Smooth muscle cell (in vitro differentiated cells): ENCODE results near the gene CCRL2. TPM values are rescaled to one million over a fixed set of nuclear protein-coding genes. Genes with fewer than 3 reads are reported as not detected.

Source experiments
- DNase-seq: peaks from one replicate; lab custom pipeline; 2025; ENCODE audit not compliant: unreplicated experiment; lab: John Stamatoyannopoulos, UW
- H2AFZ ChIP-seq: fragments of 200-600 bp; sonication (generic); 2 replicates; pipeline ENCODE4 v1.6.0; 2016; ENCODE audit warnings: antibody characterized with exemption, low read depth, mild to moderate bottlenecking
- H3F3A ChIP-seq: fragments of 200-600 bp; sonication (generic); 2 replicates; pipeline ENCODE4 v1.6.0; 2017; ENCODE audit warnings: antibody characterized with exemption, low read depth
- H3K27ac ChIP-seq: fragments of 200-600 bp; sonication (generic); 2 replicates; pipeline ENCODE4 v1.5.1; 2016; ENCODE audit warnings: low read depth, mild to moderate bottlenecking
- H3K27me3 ChIP-seq: fragments of 200-600 bp; sonication (generic); 2 replicates; pipeline ENCODE4 v1.6.1; 2016; ENCODE audit warnings: low read depth, mild to moderate bottlenecking
- H3K36me3 ChIP-seq: fragments of 200-600 bp; sonication (generic); 2 replicates; pipeline ENCODE4 v1.5.1; 2016; ENCODE audit warnings: low read depth
- H3K4me1 ChIP-seq: fragments of 200-600 bp; sonication (generic); 2 replicates; pipeline ENCODE4 v1.5.1; 2016; ENCODE audit warnings: low read depth
- H3K4me2 ChIP-seq: fragments of 200-600 bp; sonication (generic); 2 replicates; pipeline ENCODE4 v1.6.0; 2016; ENCODE audit warnings: mild to moderate bottlenecking
- H3K4me3 ChIP-seq: fragments of 200-600 bp; sonication (generic); 2 replicates; pipeline ENCODE4 v1.5.1; 2016; ENCODE audit warnings: mild to moderate bottlenecking
- H3K79me2 ChIP-seq: fragments of 200-600 bp; sonication (generic); 2 replicates; pipeline ENCODE4 v1.6.0; 2016; ENCODE audit warnings: low read depth, mild to moderate bottlenecking
- H3K9ac ChIP-seq: fragments of 200-600 bp; sonication (generic); 2 replicates; pipeline ENCODE4 v1.6.0; 2016; ENCODE audit warnings: low read depth
- H3K9me3 ChIP-seq: fragments of 200-600 bp; sonication (generic); replicated peaks from 2 replicates; pipeline ENCODE4 v1.5.1; 2016; ENCODE audit warnings: low read depth
- H4K20me1 ChIP-seq: fragments of 200-600 bp; sonication (generic); 2 replicates; pipeline ENCODE4 v1.6.0; 2016; ENCODE audit warnings: low read depth
- CTCF ChIP-seq: fragments of 200-600 bp; sonication (generic); IDR thresholded peaks from 2 replicates; pipeline ENCODE4 v1.5.1; 2017; ENCODE audit warnings: borderline replicate concordance, mild to moderate bottlenecking, antibody characterized with exemption; ENCODE audit not compliant: insufficient read depth, poor library complexity, severe bottlenecking
- WGBS: methylation state at CpG from one replicate; pipeline ENCODE4 v1.1.7; 2016; ENCODE audit warnings: low lambda C conversion rate; 5-methylcytosine and 5-hydroxymethylcytosine counted together
- polyA plus RNA-seq: library from polyadenylated mRNA; unstranded; fragments of >200 nt; fragmentation: Nextera tagmentation; extraction: Ambion mirVana; gene quantifications from 2 replicates; pipeline ENCODE4 v1.2.1, GENCODE V29; 2016
- total RNA-seq: library from RNA; depleted of rRNA; stranded (reverse); fragments of >200 nt; gene quantifications from 2 replicates; pipeline ENCODE4 v1.2.3, GENCODE V29; 2014

CCRL2 gene
- total and polyA plus RNA-seq, 2 experiments from 2014 or later: not detected

GRCh38 chr3:46398186-46398955 is 8.7 kb upstream of the CCRL2 start:
- Histone ChIP-seq H3K79me2 (no peaks in the 10 kb centered on the region), H3K4me2 (peak overlapping the region; percentile 5), H3K27me3 (peaks cover 75% of the 10 kb centered on the region), H3K4me1 (no peaks in the 10 kb centered on the region), H2AFZ (no peak overlapping the region), H3K27ac (no peak overlapping the region), H3K4me3 (no peak overlapping the region), H3K9me3 (no peaks in the 10 kb centered on the region), H3F3A (peaks cover 3% of the 10 kb centered on the region), H3K9ac (no peak overlapping the region), H3K36me3 (no peaks in the 10 kb centered on the region), H4K20me1 (peaks cover 7% of the 10 kb centered on the region)
- no peak for DNase-seq
- TF ChIP-seq CTCF: no peak
- WGBS: 86% methylated on average over 6 of the region's 6 CpGs

GRCh38 chr3:46399098-46399497 is 8.0 kb upstream of the CCRL2 start:
- H3F3A ChIP-seq: peaks cover 3% of the 10 kb centered on the region
- no peak overlapping the region for H3K4me3 ChIP-seq
- H3K27ac ChIP-seq: peak overlapping the region; percentile 33
- peak overlapping the region; percentile 5 for H3K4me2 ChIP-seq
- H3K27me3 ChIP-seq: peaks cover 76% of the 10 kb centered on the region
- 25% methylated on average over 2 of the region's 2 CpGs for WGBS
- H3K9ac ChIP-seq: no peak overlapping the region
- no peaks in the 10 kb centered on the region for H3K79me2 ChIP-seq
- no peaks in the 10 kb centered on the region for H3K9me3 ChIP-seq
- no peaks in the 10 kb centered on the region for H3K36me3 ChIP-seq
- TF ChIP-seq CTCF: no peak
- H3K4me1 ChIP-seq: no peaks in the 10 kb centered on the region
- no peak overlapping the region for H2AFZ ChIP-seq
- no peak for DNase-seq
- peaks cover 7% of the 10 kb centered on the region for H4K20me1 ChIP-seq

GRCh38 chr3:46399557-46399956 is 7.5 kb upstream of the CCRL2 start:
- Histone ChIP-seq H3K4me1 (no peaks in the 10 kb centered on the region), H3K4me2 (peak overlapping the region; percentile 5), H3K27me3 (peaks cover 76% of the 10 kb centered on the region), H3F3A (peaks cover 3% of the 10 kb centered on the region), H4K20me1 (peaks cover 7% of the 10 kb centered on the region), H3K79me2 (no peaks in the 10 kb centered on the region), H2AFZ (no peak overlapping the region), H3K9ac (no peak overlapping the region), H3K9me3 (no peaks in the 10 kb centered on the region), H3K4me3 (no peak overlapping the region), H3K27ac (peak overlapping the region; percentile 33), H3K36me3 (no peaks in the 10 kb centered on the region)
- TF ChIP-seq CTCF: no peak
- 19% methylated on average over 2 of the region's 2 CpGs for WGBS
- no peak for DNase-seq
